Gastroesophageal sphincter (tissue), 3 donors: Measurements from ENCODE around the gene CTNNA1.
"Not testable (repeated sequence)": the region's sequence is repeated elsewhere in the genome, so short reads cannot be mapped to it uniquely, and the experiment has no call there.

ENCODE experiments used
- CTCF ChIP-seq, 4 experiments: fragments of 200-600 bp in 2 of 4; fragments of 450-650 bp in 2 of 4; sonication (generic) in 1 of 4; IDR thresholded peaks; one replicate each; pipeline ENCODE4 v1.5.1; 2017 to 2019; ENCODE audit warnings: antibody characterized with exemption in 4 of 4, mild to moderate bottlenecking in 2 of 4, moderate library complexity in 2 of 4
- POLR2AphosphoS5 ChIP-seq: sonication (generic); formaldehyde crosslinking; IDR thresholded peaks from one replicate; pipeline ENCODE4 v1.6.1; 2017; ENCODE audit warnings: antibody characterized with exemption

- TF ChIP-seq POLR2AphosphoS5; CTCF (IDR thresholded peaks at IDR 0.05): not testable (repeated sequence)
Observed at GRCh38 chr5:138921362-138921761, 168.1 kb downstream of the CTNNA1 start.
